GM18868 (cell line): ENCODE results near the gene LRP1B.
A peak's percentile ranks its signal among the peaks of the same experiment; 100 is the strongest.

ENCODE experiments used
- ATAC-seq: cut with Tn5 transposase; IDR thresholded peaks from one replicate; pipeline ENCODE4 v1.9.1; 2021; ENCODE audit warnings: mild to moderate bottlenecking, moderate library complexity; ENCODE audit not compliant: unreplicated experiment

Gene LRP1B

DNA sequence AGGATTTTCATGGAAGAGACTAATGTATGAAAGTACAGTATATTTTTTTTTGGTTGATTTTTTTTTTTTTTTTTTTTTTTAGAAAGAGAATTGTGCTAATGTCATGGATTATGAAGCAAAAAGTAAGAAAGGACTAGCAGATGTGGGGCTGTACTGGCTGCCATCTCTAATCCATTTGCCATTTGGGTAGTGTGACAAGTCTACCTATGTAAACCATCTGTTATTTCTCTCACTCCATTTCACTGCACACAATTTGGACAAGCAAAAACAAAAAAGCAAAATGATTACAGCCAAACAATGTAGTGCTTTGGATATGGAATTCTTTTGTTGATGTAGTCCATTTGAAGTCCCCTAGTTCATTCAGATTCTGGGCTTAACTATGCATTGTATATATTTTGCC is 1355.4 kb downstream of the LRP1B start:
- no peak for ATAC-seq

- no peak for ATAC-seq
These were observed 1360.2 kb downstream of the LRP1B start for GRCh38 chr2:140770645-140771044.

- no peak for ATAC-seq
These were observed 1369.0 kb downstream of the LRP1B start for GRCh38 chr2:140761807-140762206.

DNA sequence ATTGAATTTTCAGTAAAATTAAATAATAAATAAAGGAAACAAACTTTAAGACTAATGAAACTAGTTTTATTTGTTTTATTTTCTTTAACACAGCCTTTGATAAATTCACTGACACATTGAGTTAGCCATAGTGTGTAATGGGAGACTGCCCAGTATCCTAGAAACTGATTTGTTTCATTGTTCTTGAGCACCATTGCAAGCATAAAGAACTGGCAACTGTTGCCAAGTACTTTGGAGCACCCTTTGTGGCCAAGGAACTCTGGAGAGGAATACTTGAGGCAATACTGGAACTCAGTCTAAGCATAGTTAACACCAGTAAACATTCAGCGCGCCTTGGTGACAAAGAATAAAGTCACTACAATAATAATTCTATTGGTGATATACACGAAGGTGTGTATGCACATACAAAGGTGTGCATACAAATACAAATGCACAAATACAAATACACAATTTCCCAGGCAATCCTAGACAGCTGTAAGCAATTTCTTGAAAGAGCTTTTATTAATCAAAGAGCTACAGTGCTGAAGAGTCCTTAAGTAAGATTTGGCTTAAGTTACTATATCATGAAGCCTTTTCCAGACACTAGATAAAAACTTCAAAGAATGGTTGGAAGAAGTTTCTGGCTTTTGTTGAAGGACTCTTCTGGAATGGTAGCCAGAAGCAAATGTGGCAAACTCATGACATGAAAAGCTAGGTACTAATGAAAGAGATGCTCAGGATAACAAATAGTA is 1371.2 kb downstream of the LRP1B start:
- no peak for ATAC-seq

DNA sequence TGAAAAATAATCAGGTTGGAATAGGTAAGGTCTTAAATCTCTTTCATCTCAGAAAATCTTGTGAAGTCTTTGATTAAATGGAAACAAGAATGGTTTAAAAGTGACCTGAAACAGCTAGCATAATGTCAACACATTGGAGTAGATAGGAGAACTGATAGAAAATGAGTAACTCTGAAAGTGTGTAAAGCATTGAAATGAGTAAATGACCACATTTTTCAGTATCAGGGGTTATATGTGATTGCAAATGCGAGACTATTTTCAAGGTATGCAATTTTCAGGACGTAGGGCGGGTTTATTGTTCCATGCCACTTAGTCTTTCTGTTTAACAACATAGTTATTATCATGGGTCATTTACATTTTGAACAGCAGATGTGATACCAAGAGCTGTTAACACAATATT is 1383.2 kb downstream of the LRP1B start:
- peak; percentile 98 for ATAC-seq

- ATAC-seq = peak; percentile 14
These were observed 1383.7 kb downstream of the LRP1B start for GRCh38 chr2:140747090-140747489.

- no peak for ATAC-seq
These were observed 1386.4 kb downstream of the LRP1B start for GRCh38 chr2:140744379-140744778.

DNA sequence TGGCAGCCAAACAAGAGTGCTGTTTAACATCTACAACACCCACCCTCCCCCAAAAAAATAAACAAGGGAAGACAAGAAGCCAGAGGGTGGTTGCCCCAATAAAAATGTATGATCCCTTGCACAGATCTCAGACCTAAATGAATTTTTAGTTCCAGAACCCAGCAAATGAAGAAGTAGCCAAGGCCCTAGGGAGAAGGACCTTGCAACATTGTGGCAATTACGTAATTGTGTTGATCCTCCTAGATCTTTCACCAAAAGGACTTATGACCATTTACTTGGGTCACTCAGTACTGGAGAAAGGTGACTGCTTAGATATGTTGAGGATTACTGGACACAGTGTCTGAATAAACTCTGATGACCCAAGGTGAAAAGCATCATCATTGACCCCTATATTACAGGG is 1393.8 kb downstream of the LRP1B start:
- no peak for ATAC-seq

GRCh38 chr2:140734992-140735391 is 1395.8 kb downstream of the LRP1B start:
- no peak for ATAC-seq

DNA sequence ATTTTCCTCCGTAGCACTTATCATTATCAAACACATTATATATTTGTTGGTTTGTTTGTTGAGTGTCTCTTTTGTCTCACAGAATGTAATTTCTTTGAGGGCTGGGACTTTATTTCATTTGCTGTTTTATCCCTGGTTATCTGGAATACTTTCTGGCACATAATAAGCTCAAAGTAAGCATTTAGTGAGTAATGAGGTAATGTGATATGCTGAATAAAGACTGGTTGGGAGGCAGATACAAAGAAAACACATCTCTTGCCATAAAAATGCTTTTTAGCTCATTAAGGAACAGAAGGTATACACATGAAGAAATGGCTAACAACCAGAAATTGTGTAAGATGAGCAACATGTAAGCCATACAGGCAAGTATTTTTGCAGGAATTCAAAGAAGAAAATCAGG is 1411.8 kb downstream of the LRP1B start:
- ATAC-seq = no peak

GRCh38 chr2:140717481-140717880 is 1413.3 kb downstream of the LRP1B start:
- ATAC-seq = no peak

DNA sequence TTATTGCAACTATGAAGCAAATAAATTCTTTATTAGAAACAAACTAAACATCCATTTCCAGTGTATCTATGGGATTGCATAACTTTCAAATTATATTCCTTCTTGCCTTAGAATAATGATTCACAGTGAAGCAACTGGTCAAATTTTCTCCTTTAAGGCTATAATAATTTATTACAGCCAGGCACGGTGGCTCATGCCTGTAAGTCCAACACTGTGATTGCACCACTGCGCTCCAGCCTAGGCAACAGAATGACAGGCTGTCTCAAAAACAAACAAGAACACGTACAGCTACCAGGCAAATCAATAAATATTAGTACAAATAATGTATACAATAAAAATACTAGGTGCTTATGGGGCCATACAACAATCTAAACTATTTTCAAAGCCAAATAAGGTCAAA is 1416.2 kb downstream of the LRP1B start:
- ATAC-seq = no peak

DNA sequence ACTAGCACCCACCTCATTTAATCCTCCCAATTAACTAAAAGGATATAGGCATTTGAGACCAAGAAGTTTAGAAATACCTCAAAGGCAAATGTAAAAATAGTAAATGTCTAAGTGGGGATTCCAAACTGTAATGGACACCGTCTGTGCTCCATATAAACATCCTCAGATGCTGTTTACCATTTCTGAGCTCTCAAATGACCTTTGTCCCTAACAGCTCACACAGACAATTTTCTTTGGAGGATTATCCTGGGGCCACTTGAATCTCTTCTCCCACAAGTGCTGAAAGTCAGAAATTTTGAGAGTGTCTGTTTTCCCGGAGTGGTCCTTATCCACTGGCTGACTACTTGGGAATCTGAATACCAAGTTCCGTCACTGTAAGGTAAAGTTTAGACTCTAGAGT is 1418.9 kb downstream of the LRP1B start:
- ATAC-seq = no peak

GRCh38 chr2:140701726-140702125 is 1429.1 kb downstream of the LRP1B start:
- ATAC-seq = no peak

- no peak for ATAC-seq
These were observed 1432.2 kb downstream of the LRP1B start for GRCh38 chr2:140698636-140699035.

DNA sequence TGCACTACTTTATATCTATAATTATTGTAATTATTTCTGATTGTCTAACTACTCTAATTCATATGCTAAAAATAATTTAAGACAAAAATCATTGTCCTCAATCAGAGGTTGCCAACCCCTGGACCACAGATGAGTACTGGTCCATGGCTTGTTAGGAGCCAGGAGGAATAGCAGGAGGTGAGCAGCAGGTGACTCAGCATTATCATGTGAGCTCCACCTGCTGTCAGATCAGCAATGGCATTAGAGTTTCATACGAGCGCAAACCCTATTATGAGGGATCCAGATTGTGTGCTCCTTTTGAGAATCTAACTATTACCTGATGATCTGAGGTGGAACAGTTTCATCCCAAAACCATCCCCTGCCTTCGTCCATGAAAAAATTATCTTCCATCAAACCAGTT is 1434.4 kb downstream of the LRP1B start:
- ATAC-seq = no peak

DNA sequence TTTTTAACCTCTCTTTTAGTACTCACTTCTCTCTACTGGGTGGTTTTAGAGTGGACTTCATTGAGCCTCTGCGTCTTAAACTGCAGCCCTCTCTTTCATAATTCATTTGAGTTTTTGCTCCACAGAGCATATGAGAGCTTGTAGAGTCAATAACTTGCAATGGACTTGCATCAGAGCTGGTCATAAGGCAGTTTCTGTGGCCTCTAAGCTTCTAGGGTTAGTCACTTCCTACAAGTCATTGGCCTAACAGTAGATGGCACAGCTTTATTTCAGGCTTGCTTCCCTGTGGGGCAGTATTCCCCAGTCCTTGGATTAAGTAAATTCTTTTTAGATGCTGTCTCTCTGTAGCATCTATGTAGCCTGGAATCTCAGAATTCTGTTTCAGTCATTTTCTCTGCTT is 1435.7 kb downstream of the LRP1B start:
- ATAC-seq = no peak

- no peak for ATAC-seq
These were observed 1443.0 kb downstream of the LRP1B start for GRCh38 chr2:140687825-140688224.

- ATAC-seq = no peak
These were observed 1447.2 kb downstream of the LRP1B start for GRCh38 chr2:140683658-140684057.

- no peak for ATAC-seq
These were observed 1450.0 kb downstream of the LRP1B start for GRCh38 chr2:140680862-140681261.

DNA sequence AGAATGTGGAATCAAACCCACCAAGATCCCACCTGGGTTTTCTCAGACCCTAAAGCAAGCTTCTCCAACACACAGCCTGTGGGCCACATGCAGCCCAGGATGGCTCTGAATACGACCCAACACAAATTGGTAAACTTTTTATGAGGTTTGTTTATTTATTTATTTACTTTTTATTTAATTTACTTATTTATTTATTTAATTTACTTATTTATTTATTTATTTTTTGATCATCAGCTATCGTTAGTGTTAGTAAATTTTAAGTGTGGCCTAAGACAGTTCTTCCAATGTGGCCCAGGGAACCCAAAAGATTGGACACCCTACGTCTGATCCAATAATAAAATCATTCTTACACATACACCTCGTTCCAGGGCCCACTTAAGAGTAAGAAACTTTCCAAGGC is 1451.1 kb downstream of the LRP1B start:
- no peak for ATAC-seq

GRCh38 chr2:140669911-140670310 is 1460.9 kb downstream of the LRP1B start:
- ATAC-seq = no peak

- no peak for ATAC-seq
These were observed 1463.6 kb downstream of the LRP1B start for GRCh38 chr2:140667203-140667602.
